Measurements from ENCODE around the gene SAMD1.

GRCh38 chr19:14063105-14063504 is 27.4 kb downstream of the SAMD1 start:
- no peak for TF ChIP-seq CTCF (conservative IDR thresholded peaks at IDR 0.05; ENCODE audit: low read depth, low read length)
- no peak for TF ChIP-seq EZH2 (IDR thresholded peaks at IDR 0.05; ENCODE audit: borderline replicate concordance, low read depth, low read length, poor library complexity, severe bottlenecking)
